Panc1 (cell line): ENCODE data around the gene CBL.

Experiments
- POLR2AphosphoS5 ChIP-seq: IDR thresholded peaks from 2 replicates; pipeline ENCODE4 v1.6.1; 2012; ENCODE audit warnings: mild to moderate bottlenecking, low read depth, low read length, moderate library complexity
- REST ChIP-seq, 2 experiments: IDR thresholded peaks; 2 replicates each; pipeline ENCODE4 v1.6.1; 2011 to 2012; ENCODE audit warnings: low read depth in 2 of 2, control low read depth in 1 of 2, low read length in 1 of 2, mild to moderate bottlenecking in 1 of 2, moderate library complexity in 1 of 2; ENCODE audit not compliant: insufficient read depth in 1 of 2
- SIN3A ChIP-seq: IDR thresholded peaks from 2 replicates; pipeline ENCODE4 v1.6.1; 2012; ENCODE audit warnings: low read depth, mild to moderate bottlenecking, low read length, moderate library complexity, borderline replicate concordance; ENCODE audit not compliant: insufficient read depth
- TF ChIP-seq, protein P1 (sequence below): fragments of 450-650 bp; IDR thresholded peaks from 2 replicates; pipeline ENCODE4 v1.5.1; 2017; ENCODE audit warnings: mild to moderate bottlenecking

DNA sequence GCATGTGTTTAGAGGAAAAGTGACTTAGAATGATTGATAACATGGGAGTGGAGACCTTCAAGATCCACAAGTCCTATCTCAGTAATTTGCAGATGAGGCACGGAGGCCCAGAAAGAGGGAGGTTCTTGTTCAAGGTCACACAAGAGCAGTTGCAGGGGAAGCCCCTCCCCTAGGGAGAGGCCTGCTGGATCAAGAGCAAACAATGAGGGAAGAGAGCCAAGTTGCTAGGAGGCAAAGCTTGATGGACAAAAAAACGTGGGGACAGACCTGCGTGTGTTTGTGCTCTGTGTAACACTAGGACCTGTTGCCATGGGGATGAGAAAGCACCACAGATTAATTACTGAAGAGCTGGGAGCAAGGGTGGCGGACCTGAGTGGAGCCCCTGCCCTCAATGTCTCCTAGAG lies 146.7 kb downstream of the CBL start:
- TF ChIP-seq, protein P1, sequence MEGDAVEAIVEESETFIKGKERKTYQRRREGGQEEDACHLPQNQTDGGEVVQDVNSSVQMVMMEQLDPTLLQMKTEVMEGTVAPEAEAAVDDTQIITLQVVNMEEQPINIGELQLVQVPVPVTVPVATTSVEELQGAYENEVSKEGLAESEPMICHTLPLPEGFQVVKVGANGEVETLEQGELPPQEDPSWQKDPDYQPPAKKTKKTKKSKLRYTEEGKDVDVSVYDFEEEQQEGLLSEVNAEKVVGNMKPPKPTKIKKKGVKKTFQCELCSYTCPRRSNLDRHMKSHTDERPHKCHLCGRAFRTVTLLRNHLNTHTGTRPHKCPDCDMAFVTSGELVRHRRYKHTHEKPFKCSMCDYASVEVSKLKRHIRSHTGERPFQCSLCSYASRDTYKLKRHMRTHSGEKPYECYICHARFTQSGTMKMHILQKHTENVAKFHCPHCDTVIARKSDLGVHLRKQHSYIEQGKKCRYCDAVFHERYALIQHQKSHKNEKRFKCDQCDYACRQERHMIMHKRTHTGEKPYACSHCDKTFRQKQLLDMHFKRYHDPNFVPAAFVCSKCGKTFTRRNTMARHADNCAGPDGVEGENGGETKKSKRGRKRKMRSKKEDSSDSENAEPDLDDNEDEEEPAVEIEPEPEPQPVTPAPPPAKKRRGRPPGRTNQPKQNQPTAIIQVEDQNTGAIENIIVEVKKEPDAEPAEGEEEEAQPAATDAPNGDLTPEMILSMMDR: no peak
- no peak for TF ChIP-seq POLR2AphosphoS5
- TF ChIP-seq REST (IDR thresholded peaks at IDR 0.05; ENCODE audit: insufficient read depth in 1 of 2, low read depth in 2 of 2, low read length in 1 of 2): no peak
- no peak for TF ChIP-seq SIN3A
